ENCODE results near the gene ZNF423.

ZNF423 gene

GRCh38 chr16:49542946-49543630 is 312.8 kb downstream of the ZNF423 start:
- DNase-seq, result no peak

DNA sequence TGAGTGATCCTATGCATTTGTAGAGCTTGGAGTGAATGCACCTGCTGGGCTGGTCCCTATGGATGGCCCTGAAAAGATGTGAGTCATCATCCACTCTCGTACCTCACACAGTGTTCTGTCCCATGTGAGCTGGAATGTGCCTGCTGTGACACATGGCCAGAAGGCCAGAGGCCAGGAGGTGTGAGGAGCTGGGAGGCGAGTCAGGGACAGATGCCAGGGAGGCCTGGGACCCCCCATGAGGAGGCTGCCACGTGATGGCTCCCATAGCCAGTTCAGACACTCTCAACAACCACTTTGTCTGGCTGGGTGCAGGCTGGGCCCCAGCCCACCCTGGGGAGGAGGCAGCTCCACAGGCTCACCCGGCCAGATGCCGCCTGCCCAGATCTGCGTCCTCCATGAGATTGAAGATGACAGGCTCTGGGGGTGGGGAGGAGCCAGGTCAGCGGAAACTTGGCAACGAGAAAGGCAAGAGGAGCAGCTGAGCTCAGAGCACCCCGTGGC is 313.5 kb downstream of the ZNF423 start:
- DNase-seq, result no peak

DNA sequence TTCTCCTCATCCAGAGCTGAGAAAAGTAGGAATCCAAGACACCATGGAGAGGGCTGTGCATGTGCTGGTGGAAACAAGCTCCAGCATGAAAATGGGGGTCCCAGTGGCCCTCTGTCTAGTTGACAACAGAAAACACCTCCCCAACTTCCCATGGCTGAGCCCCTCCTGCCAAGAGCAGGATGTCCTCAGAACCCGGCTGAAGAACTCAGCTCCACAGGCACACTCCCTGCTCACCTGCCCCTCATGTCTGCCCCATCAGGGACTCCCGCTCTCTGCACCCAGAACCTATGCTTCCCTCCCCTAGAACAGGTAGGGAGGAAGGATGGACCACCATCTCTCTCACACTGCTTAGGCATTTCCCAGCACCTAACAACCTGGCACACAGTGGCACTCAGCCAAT is 315.1 kb downstream of the ZNF423 start:
- no peak for DNase-seq

DNA sequence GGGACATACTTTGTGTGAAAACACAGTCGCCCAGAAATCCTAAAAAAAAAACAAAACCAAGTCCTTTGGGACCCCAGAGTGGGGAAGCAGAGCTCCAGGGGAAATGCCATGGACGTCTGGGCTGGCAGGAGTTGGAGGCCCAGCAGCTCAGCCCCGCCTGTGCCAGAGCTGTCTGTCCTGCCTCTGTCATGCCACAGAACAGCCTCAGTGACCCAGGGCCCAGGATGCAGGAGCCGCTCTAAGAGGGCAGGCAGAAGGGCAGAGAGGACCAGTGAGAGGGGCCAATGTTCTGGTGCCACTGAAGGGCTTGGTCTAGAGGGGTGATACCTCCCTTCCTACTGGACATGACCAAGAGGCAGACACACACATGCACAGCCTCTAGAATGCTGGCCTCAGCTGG is 316.2 kb downstream of the ZNF423 start:
- DNase-seq, result no peak

DNA sequence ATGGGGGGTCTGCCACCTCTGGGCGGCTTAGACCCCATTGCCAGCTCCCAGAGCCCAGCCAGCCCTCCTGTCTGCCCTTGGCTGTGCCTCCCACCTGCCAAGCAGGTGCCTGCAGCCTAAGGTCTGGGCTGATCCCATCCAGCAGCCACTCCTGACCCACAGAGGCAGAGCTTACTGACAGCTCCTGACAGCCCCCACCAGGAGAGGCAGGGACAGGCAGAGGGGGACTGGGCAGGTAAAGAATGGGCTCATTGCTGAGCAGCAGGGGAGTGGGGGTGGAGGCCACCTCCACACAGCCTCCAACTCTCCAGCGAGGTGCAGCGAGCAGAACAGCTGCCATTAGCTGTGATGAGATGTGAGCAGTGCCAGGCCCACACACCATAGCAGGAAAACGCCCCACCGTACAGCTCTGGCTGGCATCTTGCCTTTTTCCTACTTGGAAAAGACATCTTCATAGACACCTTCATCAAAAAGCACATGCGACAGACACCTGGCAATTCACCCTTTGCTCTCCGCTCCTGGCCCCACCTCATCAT is 317.9 kb downstream of the ZNF423 start:
- DNase-seq, result no peak

DNA sequence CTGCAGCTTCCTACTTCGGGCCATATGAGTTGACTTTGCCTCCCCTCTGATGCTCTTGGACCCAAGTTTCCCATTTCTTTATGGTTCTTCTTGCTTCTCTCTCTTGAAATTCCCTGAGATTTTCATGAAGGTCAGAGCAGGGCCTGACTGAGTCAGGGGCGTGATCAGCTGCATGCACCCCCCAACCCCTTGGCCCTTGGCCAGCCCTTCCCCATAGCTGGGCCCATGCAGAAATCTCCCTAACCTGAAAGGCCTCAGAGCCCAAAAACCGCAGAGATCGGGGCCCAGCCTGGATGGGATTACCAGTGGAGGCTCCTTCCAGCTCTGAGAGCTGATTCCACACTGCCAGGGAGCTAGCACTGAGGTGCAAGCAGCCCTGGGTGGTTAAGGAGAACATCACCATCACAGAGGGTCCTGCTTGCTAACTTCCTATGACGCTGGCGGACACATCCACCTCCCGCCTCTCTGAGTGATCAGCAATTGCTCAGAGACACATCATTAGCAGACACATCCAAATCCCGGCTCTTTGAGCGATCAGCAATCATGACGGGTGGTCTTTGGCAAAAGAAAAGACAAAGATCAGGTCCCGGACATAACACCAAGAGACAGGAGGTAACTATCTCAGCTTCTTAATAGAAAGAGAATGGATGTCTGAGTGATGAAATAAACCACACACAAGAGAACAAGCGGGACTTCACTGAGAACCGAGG is 320.9 kb downstream of the ZNF423 start:
- DNase-seq, result no peak

DNA sequence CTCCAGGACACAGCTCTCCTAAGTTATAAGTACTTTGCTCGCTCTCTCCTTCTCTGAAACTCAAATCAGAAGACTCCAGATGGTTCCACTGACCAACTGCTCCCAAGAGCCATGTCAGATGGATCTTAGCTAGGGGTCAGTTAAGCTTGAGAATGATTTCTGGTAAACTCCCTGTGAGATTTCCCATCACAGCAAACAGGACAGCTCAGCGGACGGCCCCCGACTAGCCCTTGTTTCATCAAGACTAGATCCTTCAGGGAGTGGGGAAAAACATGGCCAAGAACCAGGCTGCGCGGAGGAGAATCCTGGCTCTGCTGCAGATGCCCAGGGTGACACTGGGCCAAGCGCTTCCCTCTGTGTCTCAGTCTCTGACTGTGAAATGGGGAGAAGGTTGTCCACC is 322.5 kb downstream of the ZNF423 start:
- no peak for DNase-seq

- no peak for DNase-seq
Measured at GRCh38 chr16:49532873-49533272, 323.0 kb downstream of the ZNF423 start.

DNA sequence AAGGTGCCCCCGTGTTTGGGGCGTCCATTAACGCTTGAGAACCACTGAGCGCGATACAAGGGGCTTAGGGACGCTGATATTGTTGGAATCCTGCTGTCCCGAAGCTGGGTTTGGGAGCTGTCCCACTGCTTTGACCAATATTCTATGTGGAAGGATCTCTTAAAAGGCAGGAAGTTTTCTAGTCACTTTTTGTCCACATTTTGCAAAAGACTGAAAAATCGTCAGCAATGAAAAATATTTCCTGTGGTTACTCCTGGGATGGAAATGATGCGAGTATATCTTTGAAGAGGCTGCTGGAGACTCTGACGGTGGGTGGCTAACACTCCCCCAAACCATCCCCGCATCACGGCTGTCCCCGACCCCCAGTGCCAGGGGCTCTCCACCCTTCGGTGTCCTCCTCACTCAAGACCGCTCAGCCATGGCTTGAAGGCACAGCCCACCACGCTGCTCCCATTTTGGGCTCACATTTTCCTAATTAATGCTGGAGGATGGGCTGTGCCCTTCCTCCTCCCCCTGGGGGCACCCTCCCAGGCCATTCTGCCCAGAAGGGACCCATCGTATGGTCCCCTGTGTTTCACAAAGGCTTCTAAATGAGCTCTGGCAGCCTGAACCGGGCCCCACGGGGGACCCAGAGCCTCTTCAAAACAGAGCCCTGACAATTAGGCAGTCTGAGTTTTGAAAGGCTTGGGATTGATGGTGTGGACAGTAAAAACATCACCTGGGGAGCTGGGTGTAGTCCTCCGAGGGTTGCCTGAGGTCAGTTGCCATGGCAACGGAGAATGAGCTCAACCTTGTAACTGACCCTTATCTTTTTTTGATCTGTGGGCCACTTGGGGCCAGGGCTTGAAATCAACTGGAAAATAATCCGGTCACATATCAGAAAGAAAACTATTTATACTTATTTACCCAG is 323.7 kb downstream of the ZNF423 start:
- DNase-seq, result no peak

DNA sequence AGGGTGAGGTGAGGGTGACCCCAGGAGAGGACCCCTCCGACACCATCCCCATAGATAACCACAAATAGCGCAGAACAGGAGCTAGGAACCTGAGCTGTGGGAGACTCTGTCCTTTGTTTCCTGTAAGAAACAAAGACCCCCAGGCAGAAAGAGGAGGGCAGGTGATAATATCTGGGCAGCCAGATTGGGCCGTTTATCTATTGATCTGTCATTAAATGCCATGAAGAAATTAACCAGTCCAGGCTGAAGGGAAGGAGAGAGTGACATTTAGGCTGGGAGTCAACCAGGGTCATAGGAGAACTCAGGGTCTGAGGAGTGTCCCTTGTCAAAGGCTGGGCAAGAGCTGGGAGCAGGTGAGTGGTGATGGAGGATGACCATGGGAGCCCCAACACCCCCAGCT is 324.5 kb downstream of the ZNF423 start:
- DNase-seq, result no peak

GRCh38 chr16:49530427-49530970 is 325.4 kb downstream of the ZNF423 start:
- DNase-seq, result no peak

DNA sequence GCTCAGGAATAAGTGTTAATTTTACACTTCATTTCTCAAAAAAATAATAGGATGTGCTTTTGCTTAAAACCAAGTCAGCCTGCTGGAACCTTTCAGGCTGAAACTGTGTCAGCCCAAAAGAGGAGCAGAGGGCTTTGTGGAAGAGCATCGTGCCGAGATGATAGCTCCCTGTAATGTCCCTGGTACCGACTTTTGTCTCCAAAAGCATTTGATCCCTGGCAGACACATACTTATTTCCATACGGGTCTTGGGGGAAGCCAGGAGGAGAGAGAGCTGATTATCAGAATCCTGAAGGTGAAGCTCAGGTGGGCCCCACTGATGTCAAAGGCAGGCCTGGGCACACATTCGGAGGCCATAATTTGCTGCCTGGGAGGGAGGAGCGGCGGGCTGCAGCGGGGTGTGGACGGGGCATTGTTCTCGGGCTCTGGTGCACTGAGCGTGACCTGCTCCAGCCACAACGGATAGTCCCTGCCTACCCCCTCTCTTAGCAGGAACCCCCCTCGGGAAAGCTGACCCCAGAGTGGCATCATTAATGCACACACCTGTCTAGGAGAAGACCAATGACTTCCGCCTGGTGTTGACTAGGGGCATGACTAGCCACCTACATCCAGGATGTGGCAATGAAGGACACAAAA is 326.4 kb downstream of the ZNF423 start:
- no peak for DNase-seq

GRCh38 chr16:49528866-49529288 is 327.0 kb downstream of the ZNF423 start:
- DNase-seq, result no peak

DNA sequence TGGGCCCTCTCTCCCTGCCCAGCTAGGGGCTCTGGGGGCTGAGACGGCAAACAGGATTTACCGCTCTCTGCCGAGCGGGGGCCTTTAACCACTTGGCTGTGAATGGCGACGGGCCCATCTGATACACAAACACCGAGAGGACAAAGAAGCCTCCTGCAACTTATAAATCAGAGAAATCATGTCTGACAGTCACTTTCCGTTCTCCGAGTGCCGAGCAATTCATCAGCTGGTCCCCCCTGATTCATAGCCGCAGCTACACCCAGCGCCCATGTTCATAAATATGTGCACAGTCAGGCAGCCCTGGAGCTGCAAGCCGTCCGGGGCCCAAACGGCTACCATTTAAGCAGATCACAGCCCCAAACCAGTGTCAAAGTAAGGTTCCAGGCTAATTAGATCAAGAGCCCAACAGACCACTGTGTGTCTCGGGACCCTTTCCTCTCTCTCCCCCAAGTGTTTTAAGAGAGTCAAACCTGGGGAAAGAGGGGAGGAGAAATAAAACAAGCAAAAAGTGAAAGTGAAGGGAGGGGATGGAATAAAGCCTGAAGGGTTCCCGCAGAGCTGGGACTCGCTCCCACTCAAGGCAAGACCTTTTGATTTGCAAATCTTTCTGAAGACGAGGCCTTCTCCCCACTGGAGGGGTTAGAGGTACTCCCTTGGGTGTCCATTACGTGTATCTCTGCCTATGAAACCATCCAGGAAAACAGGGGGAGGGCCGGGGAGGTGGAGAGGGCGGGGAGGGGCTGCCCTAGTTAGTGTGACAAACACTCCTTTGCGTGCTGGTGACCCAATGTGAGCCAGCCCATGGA is 327.6 kb downstream of the ZNF423 start:
- DNase-seq, result no peak

GRCh38 chr16:49527611-49528010 is 328.3 kb downstream of the ZNF423 start:
- DNase-seq, result no peak

DNA sequence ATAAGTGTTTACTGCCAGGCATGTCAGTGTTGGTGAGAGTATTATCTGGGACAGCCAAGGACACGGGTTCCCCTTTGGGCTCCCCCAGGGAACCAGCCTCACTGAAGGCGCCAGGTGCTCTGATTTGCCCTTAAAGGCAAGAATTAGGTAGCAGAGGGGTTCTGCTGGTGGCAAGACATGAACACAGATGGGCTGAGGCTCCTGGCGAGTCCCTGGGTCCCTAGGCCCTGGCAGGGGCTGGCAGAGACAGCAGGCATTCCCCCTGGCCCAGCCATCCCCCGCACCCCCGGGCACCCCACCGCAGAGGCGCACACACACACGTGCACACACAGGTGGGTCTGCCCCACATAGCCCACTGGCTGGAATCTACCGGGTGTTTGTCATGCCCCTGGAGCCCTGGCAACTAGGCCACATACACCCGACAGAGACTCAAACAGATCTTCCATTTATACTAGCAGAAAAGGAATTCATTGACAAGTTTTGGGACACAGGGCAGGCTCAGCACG is 329.0 kb downstream of the ZNF423 start:
- DNase-seq, result no peak

GRCh38 chr16:49524947-49525315 is 331.0 kb downstream of the ZNF423 start:
- no peak for DNase-seq

DNA sequence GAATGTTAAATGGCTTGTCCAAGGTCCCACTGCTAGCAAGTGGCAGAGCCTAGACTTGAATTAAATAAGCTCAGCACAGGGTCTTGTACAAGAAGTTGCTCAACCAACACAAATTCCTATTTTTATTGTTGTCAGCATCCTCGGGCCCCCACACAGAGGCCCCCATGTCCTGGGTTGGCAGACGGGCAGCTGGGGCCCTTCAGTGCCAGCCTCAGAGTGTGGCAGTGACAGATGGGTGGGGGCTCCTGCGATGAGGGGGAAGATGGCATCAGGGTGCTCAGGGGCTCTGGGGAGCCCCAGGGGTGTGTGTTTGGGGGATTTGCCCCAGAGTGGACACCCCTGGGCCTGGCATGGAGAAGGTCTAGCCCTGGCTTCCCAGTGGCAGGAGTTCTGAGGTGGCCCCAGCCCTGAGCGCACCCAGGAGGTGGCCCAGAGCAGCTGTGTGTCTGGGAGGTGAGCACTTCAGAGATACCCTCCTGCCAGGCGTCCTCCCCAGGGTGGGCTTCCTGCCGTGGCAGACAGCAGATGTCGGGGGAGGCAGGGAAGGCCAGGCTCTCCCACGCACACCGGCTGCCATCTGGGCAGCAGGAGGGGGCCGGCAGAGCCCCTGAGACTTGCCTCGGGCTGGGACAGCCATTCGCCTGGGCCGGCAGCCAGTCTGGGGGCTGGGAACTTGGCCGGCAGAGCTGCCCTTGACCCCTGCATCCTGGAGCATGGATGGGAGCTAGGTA is 331.5 kb downstream of the ZNF423 start:
- no peak for DNase-seq

DNA sequence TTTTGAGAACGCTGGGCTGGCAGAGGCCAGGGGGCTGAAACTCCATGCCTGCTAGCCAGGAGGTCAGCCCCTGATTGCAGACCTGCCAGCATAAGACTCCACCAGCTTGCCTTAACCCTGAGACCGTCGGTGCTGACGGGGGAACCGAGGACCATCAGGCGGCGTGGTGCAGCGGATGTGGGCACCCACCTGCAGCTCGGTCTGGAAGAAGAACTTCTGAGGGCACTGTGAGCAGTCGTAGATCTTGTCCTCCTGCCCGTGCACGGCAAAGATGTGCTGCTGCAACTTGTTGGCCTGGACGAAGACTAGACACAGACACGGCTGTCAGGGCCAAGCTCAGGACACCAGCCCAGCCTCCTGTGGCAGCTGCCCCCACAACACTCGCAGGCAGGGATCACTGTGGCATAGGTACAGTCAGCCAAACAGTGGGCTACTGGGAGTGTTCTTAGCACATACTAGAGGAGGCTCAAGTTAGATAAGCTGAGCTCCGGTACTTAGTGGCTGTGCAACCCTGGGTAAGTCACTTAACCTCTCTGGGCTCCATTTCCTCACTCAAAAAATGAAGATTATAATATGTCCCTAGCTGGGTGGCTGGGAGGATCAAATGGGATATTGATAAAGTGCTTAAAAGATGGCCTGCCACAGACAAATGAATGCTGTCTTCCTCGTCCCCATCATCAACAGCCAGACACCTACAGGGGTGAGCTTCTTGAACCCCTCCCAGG is 332.3 kb downstream of the ZNF423 start:
- no peak for DNase-seq

All from SHP77 (cell line).